GM12872 (cell line): Measurements from ENCODE around the gene BMP7.

Experiments used
- CTCF ChIP-seq: IDR thresholded peaks from 3 replicates; pipeline ENCODE4 v1.5.1; 2011; ENCODE audit warnings: low read depth, mild to moderate bottlenecking, low read length, moderate library complexity; ENCODE audit not compliant: insufficient read depth

BMP7 gene

DNA sequence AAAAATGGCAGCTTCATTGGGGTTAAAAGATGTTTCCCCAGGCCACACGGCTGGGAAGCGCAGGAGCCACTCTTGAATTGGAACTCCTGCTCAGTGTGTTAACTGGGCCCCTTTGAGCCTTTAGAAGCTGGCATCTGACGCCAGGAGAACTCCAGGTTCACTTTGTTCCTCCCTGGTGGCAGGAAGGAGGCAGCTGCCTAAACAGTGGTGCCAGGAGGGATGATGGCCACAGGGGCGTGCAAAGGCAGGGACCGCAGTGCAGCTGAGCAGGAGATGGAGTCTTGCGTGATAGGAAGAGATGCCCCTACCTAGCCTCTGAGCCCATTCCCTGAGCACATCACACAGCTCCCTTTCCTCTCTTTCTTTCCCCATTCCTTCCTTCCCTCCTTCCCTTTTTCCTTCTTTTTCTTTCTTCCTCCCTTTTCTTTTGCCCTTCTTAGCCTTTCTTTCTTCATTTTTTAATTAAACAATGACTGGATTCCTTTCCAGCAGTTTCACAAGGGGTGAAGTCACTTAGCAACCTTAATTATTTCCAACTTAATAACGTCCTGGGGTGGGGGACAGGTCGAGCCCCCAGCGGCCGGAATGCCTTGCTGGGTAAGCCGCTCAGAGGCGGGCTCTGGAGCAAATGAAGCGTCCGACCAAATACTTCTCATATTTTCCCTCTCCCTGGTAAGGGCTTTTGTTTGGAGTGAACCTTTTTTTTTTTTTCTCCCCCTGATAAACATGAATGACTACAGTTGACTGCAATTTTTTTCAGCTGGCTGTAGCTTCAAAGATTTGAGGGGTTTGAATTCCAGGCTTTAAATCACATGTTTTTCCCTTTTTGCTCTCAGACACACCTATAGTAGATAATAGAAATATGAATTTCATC is 20.8 kb upstream of the BMP7 start:
- no peak for TF ChIP-seq CTCF

GRCh38 chr20:57283860-57284259 is 17.4 kb upstream of the BMP7 start:
- no peak for TF ChIP-seq CTCF

GRCh38 chr20:57282670-57283361 is 16.4 kb upstream of the BMP7 start:
- TF ChIP-seq CTCF = no peak

DNA sequence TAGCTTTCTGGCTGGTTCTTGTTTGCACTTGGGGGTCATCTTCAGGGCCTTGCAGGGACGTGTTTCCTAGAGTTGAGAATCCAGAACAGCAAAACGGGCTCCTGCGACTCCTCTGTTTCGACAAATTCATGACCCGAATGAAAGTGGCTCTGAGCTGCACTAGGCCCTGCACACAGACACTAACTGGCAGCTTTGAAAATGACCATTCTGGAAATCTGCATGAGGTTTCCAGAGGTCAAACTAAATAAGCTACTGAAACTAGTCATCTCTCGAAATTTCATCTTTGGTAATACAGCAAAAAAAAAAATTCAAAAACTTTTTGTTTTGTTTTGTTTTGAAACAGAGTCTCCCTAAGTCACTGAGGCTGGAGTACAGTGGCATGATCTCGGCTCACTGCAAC is 15.5 kb upstream of the BMP7 start:
- no peak for TF ChIP-seq CTCF

DNA sequence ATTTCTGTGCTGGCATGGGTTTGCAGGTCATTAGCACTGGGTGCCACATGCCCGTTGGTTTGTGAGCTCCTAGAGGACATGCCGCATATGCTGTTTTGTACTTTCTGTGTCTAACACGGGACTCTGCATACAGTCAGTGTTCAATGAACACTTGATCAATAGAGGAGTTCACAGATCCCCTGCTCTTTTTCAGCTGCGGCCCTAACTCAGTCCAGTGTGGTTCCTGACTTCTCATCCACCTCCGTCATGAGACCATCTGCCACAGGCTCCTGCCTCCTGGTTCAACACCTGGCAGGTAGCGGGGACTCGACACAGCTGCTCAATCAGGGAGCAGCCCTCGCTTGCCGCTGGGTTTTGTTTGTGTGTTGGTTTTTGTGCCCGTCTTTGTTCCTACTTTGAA is 13.8 kb upstream of the BMP7 start:
- TF ChIP-seq CTCF = no peak

GRCh38 chr20:57278457-57278856 is 12.0 kb upstream of the BMP7 start:
- TF ChIP-seq CTCF = no peak

DNA sequence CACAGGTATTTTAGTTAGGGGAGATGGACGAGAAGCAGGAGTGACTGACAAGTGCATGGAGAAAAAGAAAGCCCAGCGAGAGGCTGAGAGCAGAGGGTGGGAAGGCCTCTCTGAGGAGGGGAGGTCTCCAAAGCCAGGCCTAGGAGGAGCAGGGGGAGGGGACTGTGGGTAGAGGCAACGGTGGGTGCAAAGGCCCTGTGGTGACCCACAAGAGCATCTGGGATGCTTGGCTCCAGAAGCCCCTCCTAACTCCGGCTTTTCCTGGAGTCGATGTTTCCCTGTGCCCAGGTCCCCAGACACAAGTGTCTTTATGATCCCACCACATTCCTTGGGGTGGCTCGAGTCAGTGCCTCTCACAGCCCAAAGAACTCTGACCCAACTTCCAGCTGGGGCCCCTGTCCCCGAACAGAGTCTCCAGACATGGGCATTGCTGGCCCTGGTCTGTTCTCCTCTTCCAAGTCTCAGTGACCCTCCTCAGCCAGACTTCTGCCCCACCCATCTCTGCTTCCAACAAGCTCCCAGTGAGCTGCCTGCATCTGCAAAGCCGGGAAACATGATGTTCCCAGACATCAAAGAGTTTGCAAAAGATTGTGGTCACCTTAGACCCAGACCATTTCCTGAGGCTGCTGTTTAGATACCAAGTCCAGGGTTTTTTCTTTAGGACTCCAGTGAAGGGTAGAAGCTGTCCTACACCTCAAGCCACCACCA is 11.1 kb upstream of the BMP7 start:
- no peak for TF ChIP-seq CTCF
